Omental fat pad (tissue), 4 donors: ENCODE results near the gene LIG4. TPM values are rescaled to one million over a fixed set of nuclear protein-coding genes. Genes with fewer than 3 reads are reported as not detected.
"Not testable (repeated sequence)": the region's sequence is repeated elsewhere in the genome, so short reads cannot be mapped to it uniquely, and the experiment has no call there.

ENCODE experiments used
- ATAC-seq: fragments of 150-250 bp; one replicate; pipeline ENCODE4 v1.9.1; 2016; ENCODE audit warnings: mild to moderate bottlenecking, moderate library complexity; ENCODE audit not compliant: low FRiP score
- DNase-seq: peaks from one replicate; pipeline ENCODE4 v3.0.0-alpha.2; 2019; ENCODE audit warnings: low spot score
- total RNA-seq, 4 donors: library from RNA; depleted of rRNA; stranded (reverse); fragments of >200 nt; gene quantifications; one replicate each; pipeline ENCODE4 v1.1.0, GENCODE V29; 2016
- TF ChIP-seq, protein P1 (sequence below), 3 donors: fragments of 450-650 bp; IDR thresholded peaks; one replicate each; pipeline ENCODE4 v1.5.1; 2016 to 2017; ENCODE audit warnings: antibody characterized with exemption in 3 of 3, mild to moderate bottlenecking in 3 of 3, moderate library complexity in 2 of 3

LIG4 gene
- total RNA-seq, 4 donors from 2014 or later = 8.0 to 11.2 (median 9.2) TPM

- DNase-seq = no peak
- no peak for ATAC-seq
- TF ChIP-seq, protein P1, sequence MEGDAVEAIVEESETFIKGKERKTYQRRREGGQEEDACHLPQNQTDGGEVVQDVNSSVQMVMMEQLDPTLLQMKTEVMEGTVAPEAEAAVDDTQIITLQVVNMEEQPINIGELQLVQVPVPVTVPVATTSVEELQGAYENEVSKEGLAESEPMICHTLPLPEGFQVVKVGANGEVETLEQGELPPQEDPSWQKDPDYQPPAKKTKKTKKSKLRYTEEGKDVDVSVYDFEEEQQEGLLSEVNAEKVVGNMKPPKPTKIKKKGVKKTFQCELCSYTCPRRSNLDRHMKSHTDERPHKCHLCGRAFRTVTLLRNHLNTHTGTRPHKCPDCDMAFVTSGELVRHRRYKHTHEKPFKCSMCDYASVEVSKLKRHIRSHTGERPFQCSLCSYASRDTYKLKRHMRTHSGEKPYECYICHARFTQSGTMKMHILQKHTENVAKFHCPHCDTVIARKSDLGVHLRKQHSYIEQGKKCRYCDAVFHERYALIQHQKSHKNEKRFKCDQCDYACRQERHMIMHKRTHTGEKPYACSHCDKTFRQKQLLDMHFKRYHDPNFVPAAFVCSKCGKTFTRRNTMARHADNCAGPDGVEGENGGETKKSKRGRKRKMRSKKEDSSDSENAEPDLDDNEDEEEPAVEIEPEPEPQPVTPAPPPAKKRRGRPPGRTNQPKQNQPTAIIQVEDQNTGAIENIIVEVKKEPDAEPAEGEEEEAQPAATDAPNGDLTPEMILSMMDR (IDR thresholded peaks at IDR 0.05) = no peak
Measured at GRCh38 chr13:108225440-108225839, 10.1 kb upstream of the LIG4 start.

GRCh38 chr13:108223687-108224503 lies 8.6 kb upstream of the LIG4 start:
- TF ChIP-seq, protein P1 (IDR thresholded peaks at IDR 0.05) = no peak
- ATAC-seq = no peak
- DNase-seq = no peak

GRCh38 chr13:108220041-108220440 lies 4.7 kb upstream of the LIG4 start:
- DNase-seq = no peak
- TF ChIP-seq, protein P1 (IDR thresholded peaks at IDR 0.05) = no peak
- ATAC-seq = no peak

DNA sequence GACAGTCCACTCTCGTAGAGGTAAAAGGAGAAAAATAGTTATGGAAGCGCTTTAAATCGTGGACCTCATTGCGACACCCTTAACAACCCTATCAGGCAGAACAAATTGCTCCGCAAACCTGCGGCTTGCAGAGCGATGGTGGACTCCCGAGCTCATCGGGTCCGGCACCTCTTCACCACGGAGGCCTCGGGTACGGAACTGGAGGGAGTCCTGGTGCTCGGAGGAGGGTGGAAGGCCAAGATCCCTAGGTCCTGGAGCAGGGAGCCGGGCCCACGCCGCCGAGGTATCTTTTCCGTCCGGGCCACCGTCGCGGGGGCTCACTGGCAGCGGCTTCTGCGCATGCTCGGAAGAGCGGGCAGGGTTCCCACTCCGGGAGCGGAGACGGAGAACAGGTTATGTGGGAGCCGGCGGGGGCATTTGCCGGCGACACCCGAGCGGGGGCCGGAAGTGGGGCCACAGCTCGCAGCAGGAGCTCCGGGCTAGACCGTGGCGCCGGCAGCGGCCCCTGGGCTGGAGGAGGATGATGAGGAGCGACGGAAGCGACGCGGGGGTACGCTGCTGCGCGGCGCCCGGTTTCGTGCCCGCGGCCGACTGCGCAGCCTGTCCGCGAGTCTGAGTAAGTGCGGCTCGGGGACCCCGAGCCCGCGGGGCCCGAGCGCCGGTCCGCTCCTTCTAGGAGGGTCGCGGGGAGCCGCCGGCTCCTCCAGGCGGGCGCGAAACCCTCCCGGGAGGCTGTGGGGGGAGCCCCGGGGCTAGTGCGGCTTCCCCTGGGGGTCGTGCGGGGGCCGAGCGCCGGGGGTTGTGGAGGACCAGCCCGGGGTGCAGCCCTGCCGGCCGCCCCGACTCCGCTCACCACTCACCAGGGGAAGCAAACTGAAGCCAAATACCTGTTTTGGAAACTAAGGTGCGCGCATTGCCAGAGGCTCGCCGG lies 3.0 kb upstream of the LIG4 start, which contains the start of gene ABHD13:
Gene ABHD13 (plus strand): TSS at position 349 of the 931 bp plus-strand sequence. CDS start 10,827 bp downstream, outside the sequence.
- DNase-seq (peak; percentile 67), ATAC-seq (peak; percentile 96)
- TF ChIP-seq, protein P1 (IDR thresholded peaks at IDR 0.05) = no peak

DNA sequence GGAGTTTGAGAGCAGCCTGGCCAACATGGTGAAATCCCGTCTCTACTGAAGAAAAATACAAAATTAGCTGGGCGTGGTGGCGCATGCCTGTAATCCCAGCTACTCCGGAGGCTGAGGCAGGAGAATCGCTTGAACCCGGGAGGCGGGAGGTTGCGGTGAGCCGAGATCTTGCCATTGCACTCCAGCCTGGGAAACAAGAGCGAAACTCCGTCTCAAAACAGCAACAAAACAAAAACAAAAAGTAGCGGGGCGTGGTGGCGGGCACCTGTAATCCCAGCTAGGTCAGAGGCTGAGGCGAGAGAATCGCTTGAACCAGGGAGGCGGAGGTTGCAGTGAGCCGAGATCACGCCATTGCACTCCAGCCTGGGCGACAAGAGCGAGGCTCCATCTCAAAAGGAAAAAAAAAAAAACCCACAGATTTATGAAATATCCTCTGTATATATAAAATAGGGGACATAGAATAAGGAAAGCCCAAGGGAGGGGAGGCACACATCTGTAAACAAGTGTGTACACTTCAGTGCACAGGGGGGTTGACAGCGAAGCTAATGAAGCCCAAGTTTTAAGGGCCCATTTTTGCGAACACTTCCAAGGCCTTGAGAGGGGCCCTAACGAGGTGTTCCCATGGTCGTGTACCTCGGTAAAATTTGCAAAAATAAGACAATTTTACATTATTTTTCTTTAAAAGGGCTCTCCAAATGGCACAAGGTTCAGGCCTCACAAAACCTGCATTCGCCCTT lies 2.1 kb upstream of the LIG4 start:
- not testable (repeated sequence) for ATAC-seq, DNase-seq

DNA sequence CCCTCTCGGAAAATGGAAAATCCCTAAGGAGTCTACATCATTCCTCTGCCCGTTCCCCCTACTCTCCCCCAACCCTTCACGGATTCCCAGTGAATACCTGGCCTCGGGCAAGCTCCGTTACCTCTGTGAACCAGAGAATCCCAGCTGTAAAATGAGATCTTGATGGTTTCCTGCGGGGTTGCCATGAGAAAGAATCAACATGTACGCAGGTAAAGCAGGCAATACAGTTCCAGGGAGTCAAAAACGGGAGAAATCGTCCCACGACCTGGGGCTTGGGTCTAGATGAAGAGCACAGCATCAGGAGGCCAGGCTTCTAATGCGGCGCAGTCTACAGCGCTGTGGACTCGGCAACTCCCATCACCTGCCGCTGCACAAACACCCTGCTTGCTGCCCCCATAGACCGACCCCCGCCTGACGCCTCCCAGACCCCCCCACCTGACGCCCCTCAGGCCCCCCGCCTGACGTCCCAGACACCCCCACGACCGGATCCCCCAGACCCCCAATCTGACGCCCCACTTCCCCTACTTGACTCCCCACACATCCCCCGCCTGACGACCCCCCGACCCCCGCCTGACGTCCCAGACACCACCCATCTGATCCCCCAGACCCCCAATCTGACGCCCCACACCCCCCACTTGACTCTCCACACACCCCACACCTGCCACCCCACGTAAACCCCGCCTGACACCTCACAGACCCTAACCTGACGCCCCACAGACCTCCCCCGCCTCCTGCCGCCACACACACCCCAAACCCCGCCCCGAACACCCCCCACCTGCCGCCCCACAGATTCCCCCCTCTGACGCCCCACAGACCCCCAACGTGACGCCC lies 680 bp downstream of the LIG4 start:
- DNase-seq (no peak), ATAC-seq (no peak)
- TF ChIP-seq, protein P1 (IDR thresholded peaks at IDR 0.05) = no peak
